B cell (primary cell): Measurements from ENCODE around the gene STK24.

Experiments used
- EZH2 ChIP-seq: IDR thresholded peaks from 2 replicates; pipeline ENCODE4 v1.6.1; 2012; ENCODE audit warnings: borderline replicate concordance, low read depth, mild to moderate bottlenecking, moderate library complexity, low read length; ENCODE audit not compliant: insufficient read depth, poor library complexity, severe bottlenecking
- TF ChIP-seq, protein P1 (sequence below): fragments of 200-600 bp; IDR thresholded peaks from one replicate; pipeline ENCODE4 v1.8.0; 2022; ENCODE audit warnings: antibody characterized with exemption, mild to moderate bottlenecking

DNA sequence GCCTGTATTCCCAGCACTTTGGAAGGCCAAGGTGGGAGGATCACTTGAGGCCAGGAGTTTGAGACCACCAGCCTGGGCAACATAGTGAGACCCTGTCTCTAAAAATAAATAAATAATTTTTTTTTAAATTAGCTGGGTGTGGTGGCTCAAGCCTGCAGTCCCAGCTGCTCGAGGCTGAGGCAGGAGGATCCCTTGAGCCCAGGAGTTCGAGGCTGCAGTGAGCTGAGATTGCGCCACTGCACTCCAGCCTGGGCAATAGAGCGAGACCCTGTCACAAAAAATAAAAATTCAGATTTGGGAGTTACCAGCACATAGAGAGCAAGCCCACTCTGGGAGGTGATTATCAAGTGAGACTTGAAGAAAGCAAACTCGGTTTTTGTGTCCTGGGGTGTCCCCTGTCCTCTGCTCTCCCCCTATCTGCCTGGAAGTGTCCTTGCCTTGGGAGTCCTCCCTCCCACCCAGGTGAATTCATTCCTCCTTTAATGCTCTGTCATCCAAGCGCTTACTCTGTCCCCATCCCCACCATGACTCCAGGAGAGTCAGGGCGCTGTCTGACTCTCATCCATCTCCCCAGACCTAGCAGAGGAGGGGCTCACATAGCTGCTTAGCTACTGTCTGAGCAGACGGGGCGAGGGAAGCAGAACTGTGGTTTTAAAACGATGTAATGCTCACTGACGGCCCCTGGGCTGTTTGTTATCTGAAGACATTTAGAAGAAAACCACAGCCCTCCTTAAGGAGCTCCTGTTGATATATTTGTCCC, 146.8 kb downstream of the STK24 start:
- TF ChIP-seq, protein P1, sequence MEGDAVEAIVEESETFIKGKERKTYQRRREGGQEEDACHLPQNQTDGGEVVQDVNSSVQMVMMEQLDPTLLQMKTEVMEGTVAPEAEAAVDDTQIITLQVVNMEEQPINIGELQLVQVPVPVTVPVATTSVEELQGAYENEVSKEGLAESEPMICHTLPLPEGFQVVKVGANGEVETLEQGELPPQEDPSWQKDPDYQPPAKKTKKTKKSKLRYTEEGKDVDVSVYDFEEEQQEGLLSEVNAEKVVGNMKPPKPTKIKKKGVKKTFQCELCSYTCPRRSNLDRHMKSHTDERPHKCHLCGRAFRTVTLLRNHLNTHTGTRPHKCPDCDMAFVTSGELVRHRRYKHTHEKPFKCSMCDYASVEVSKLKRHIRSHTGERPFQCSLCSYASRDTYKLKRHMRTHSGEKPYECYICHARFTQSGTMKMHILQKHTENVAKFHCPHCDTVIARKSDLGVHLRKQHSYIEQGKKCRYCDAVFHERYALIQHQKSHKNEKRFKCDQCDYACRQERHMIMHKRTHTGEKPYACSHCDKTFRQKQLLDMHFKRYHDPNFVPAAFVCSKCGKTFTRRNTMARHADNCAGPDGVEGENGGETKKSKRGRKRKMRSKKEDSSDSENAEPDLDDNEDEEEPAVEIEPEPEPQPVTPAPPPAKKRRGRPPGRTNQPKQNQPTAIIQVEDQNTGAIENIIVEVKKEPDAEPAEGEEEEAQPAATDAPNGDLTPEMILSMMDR = no peak
- no peak for TF ChIP-seq EZH2
